SK-N-SH treated with all-trans-retinoic acid at 6 μM for 48 hours (cell line): ENCODE data around the gene CDH4.

ENCODE experiments used
- ATAC-seq: fragments of 200-7000 bp; cut with Tn5 transposase; 3 replicates; pipeline ENCODE4 v1.9.1; 2020; ENCODE audit warnings: mild to moderate bottlenecking, moderate library complexity
- ARNTL ChIP-seq: fragments of 450-650 bp; formaldehyde crosslinking; IDR thresholded peaks from 2 replicates; pipeline ENCODE4 v1.5.0; 2020; ENCODE audit warnings: low read depth, mild to moderate bottlenecking, moderate library complexity, borderline replicate concordance
- BACH2 ChIP-seq: fragments of 250-450 bp; sonication (Bioruptor Pico); IDR thresholded peaks from 2 replicates; pipeline ENCODE4 v1.9.0; 2021; ENCODE audit warnings: mild to moderate bottlenecking, borderline replicate concordance
- CSRNP3 ChIP-seq: fragments of 250-450 bp; sonication (Bioruptor Pico); IDR thresholded peaks from 2 replicates; pipeline ENCODE4 v1.5.1; 2021; ENCODE audit warnings: mild to moderate bottlenecking, moderate library complexity
- ESRRG ChIP-seq: fragments of 250-450 bp; sonication (Bioruptor Pico); IDR thresholded peaks from 2 replicates; pipeline ENCODE4 v1.6.1; 2021; ENCODE audit warnings: mild to moderate bottlenecking
- GLIS3 ChIP-seq: fragments of 250-450 bp; sonication (Bioruptor Pico); IDR thresholded peaks from 2 replicates; pipeline ENCODE4 v1.5.0; 2020; ENCODE audit warnings: mild to moderate bottlenecking, moderate library complexity
- ISL1 ChIP-seq: fragments of 250-450 bp; sonication (Bioruptor Pico); IDR thresholded peaks from 2 replicates; pipeline ENCODE4 v2.1.2; 2022; ENCODE audit warnings: mild to moderate bottlenecking, moderate library complexity
- OSR1 ChIP-seq: fragments of 250-450 bp; sonication (Bioruptor Pico); IDR thresholded peaks from 2 replicates; pipeline ENCODE4 v1.8.0; 2022; ENCODE audit warnings: moderate library complexity, mild to moderate bottlenecking, inconsistent platforms
- PATZ1 ChIP-seq: fragments of 250-450 bp; sonication (Bioruptor Pico); IDR thresholded peaks from 2 replicates; pipeline ENCODE4 v1.8.0; 2020; ENCODE audit warnings: mild to moderate bottlenecking, moderate library complexity, borderline replicate concordance
- POU6F1 ChIP-seq: fragments of 250-450 bp; sonication (Bioruptor Pico); IDR thresholded peaks from 2 replicates; pipeline ENCODE4 v1.8.0; 2021; ENCODE audit warnings: low read depth, mild to moderate bottlenecking, moderate library complexity, borderline replicate concordance
- PPARA ChIP-seq: fragments of 250-450 bp; sonication (Bioruptor Pico); IDR thresholded peaks from 2 replicates; pipeline ENCODE4 v1.5.0; 2020; ENCODE audit warnings: mild to moderate bottlenecking, borderline replicate concordance
- RARB ChIP-seq: fragments of 250-450 bp; sonication (Bioruptor Pico); IDR thresholded peaks from 2 replicates; pipeline ENCODE4 v1.8.0; 2021; ENCODE audit warnings: mild to moderate bottlenecking, moderate library complexity
- SNAI2 ChIP-seq: fragments of 250-450 bp; sonication (Bioruptor Pico); IDR thresholded peaks from 2 replicates; pipeline ENCODE4 v1.5.0; 2020; ENCODE audit warnings: mild to moderate bottlenecking, moderate library complexity
- TCF4 ChIP-seq: fragments of 250-450 bp; sonication (Bioruptor Pico); IDR thresholded peaks from 2 replicates; pipeline ENCODE4 v1.8.0; 2021; ENCODE audit warnings: mild to moderate bottlenecking, moderate library complexity, borderline replicate concordance
- TOX ChIP-seq: fragments of 250-450 bp; sonication (Bioruptor Pico); IDR thresholded peaks from 2 replicates; pipeline ENCODE4 v1.8.0; 2021; ENCODE audit warnings: mild to moderate bottlenecking, moderate library complexity, borderline replicate concordance
- TSHZ2 ChIP-seq: fragments of 250-450 bp; sonication (Bioruptor Pico); IDR thresholded peaks from 2 replicates; pipeline ENCODE4 v1.5.0; 2020; ENCODE audit warnings: mild to moderate bottlenecking, moderate library complexity
- ZC3H10 ChIP-seq: fragments of 250-450 bp; sonication (Bioruptor Pico); IDR thresholded peaks from 2 replicates; pipeline ENCODE4 v1.5.1; 2021; ENCODE audit warnings: mild to moderate bottlenecking, moderate library complexity
- ZFP30 ChIP-seq: fragments of 450-650 bp; formaldehyde crosslinking; IDR thresholded peaks from 2 replicates; pipeline ENCODE4 v1.5.0; 2022; ENCODE audit warnings: mild to moderate bottlenecking, moderate library complexity
- ZNF565 ChIP-seq: fragments of 450-650 bp; formaldehyde crosslinking; conservative IDR thresholded peaks from 2 replicates; pipeline ENCODE4 v1.5.0; 2020; ENCODE audit warnings: low read depth, mild to moderate bottlenecking, moderate library complexity
- ZNF70 ChIP-seq: fragments of 450-650 bp; formaldehyde crosslinking; IDR thresholded peaks from 2 replicates; pipeline ENCODE4 v1.5.0; 2020; ENCODE audit warnings: mild to moderate bottlenecking, moderate library complexity
- ZNF8 ChIP-seq: fragments of 450-650 bp; formaldehyde crosslinking; IDR thresholded peaks from 2 replicates; pipeline ENCODE4 v1.5.0; 2020; ENCODE audit warnings: mild to moderate bottlenecking, moderate library complexity

The CDH4 gene

GRCh38 chr20:61254881-61255626, 3.0 kb downstream of the CDH4 start:
- TF ChIP-seq PPARA, result no peak
- no peak for TF ChIP-seq ZFP30 (CRISPR knock-in tag)
- no peak for TF ChIP-seq ZNF565 (CRISPR knock-in tag)
- TF ChIP-seq TOX, result no peak
- no peak for TF ChIP-seq PATZ1 (CRISPR knock-in tag)
- TF ChIP-seq OSR1 (CRISPR knock-in tag), result no peak
- no peak for TF ChIP-seq ZC3H10 (CRISPR knock-in tag)
- TF ChIP-seq RARB (CRISPR knock-in tag), result no peak
- no peak for TF ChIP-seq ZNF8 (CRISPR knock-in tag)
- no peak for TF ChIP-seq ISL1
- no peak for TF ChIP-seq CSRNP3 (CRISPR knock-in tag)
- TF ChIP-seq SNAI2 (CRISPR knock-in tag), result no peak
- no peak for ATAC-seq

GRCh38 chr20:61256365-61256764, 4.3 kb downstream of the CDH4 start:
- TF ChIP-seq RARB (CRISPR knock-in tag) (no peak), ISL1 (no peak), PATZ1 (CRISPR knock-in tag) (no peak), TSHZ2 (CRISPR knock-in tag) (no peak), ZNF8 (CRISPR knock-in tag) (no peak), ZNF70 (CRISPR knock-in tag) (no peak), ZC3H10 (CRISPR knock-in tag) (no peak), GLIS3 (CRISPR knock-in tag) (no peak), BACH2 (CRISPR knock-in tag) (no peak)
- TF ChIP-seq, all 23 proteins: peak for 0
- no peak for ATAC-seq

GRCh38 chr20:61256824-61257223, 4.8 kb downstream of the CDH4 start:
- no peak for TF ChIP-seq TCF4
- TF ChIP-seq POU6F1, result no peak
- TF ChIP-seq ESRRG, result no peak
- no peak for TF ChIP-seq ARNTL (CRISPR knock-in tag)
- no peak for TF ChIP-seq TSHZ2 (CRISPR knock-in tag)
- TF ChIP-seq BACH2 (CRISPR knock-in tag), result no peak
- TF ChIP-seq OSR1 (CRISPR knock-in tag), result no peak
- no peak for TF ChIP-seq GLIS3 (CRISPR knock-in tag)
- TF ChIP-seq, all 23 proteins: peak for 0
- no peak for ATAC-seq
